ENCODE results near the gene CNOT6L.
A peak's percentile ranks its signal among the peaks of the same experiment; 100 is the strongest.

GRCh38 chr4:77819843-77820648 is 878 bp upstream of the CNOT6L start:
- TF ChIP-seq CTCF (IDR thresholded peaks at IDR 0.05 in 4 of 5, conservative IDR thresholded peaks at IDR 0.05 in 1 of 5) (peak in 1 of 5 experiments; percentile 23), POLR2A (IDR thresholded peaks at IDR 0.05) (peak; percentile 92 to 96)
